HG03280 (cell line): Measurements from ENCODE around the gene ACP4.

Experiments
- ATAC-seq: cut with Tn5 transposase; IDR thresholded peaks from one replicate; pipeline ENCODE4 v1.9.1; 2021; ENCODE audit warnings: mild to moderate bottlenecking, moderate library complexity; ENCODE audit not compliant: unreplicated experiment

Gene ACP4

GRCh38 chr19:50839712-50840655, 49.8 kb downstream of the ACP4 start:
- ATAC-seq, result no peak

GRCh38 chr19:50842130-50842529, 51.9 kb downstream of the ACP4 start:
- no peak for ATAC-seq

GRCh38 chr19:50843205-50843604, 53.0 kb downstream of the ACP4 start:
- ATAC-seq, result no peak

- ATAC-seq, result no peak
These were observed 53.5 kb downstream of the ACP4 start for GRCh38 chr19:50843701-50844221.

- no peak for ATAC-seq
These were observed 54.2 kb downstream of the ACP4 start for GRCh38 chr19:50844296-50844935.
